Nucleus accumbens (tissue), 56 donors: Measurements from ENCODE around the gene SND1.
A peak's percentile ranks its signal among the peaks of the same experiment; 100 is the strongest.

ENCODE experiments used
- DNase-seq, 56 donors: peaks; one replicate each; lab custom pipeline; 2025; lab: John Stamatoyannopoulos, UW

SND1 gene

DNA sequence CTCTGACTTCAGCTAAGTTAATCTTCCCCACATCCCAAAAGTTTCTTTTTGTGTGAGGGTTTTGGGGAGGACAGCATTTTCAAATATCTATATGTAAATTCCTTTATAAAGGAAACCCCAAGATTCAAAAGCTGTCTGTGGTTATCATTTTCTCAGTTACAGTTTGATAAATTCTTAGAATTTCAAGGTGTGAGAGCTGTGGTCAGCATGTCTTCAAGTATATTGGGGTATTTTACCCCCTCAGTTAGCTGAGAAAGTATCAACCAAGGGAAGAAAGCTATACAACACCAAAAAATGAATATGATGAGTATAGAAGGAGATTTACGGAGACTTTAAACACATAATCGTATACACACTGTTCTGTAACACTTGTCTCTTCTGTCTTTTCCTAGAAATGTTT, 109.2 kb downstream of the SND1 start:
- no peak for DNase-seq

DNA sequence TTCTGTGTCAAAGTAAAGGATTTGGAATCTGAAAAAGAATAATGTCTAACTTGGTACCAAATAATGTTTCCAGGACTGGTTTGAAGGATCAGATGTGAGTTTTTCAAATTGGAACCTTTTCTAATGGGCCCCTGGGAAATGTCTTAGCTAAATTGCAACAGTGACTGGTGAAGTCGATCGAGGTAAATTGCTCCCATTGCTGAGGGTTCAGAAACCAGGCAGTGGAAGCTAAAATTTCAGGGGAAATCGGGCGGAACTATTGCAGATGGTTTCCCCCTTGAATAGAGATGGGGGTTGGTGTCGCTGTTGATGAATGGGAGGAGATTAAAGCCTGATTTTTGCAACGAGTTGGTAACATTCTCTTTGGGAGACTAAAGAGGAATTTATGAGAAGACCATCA, 112.7 kb downstream of the SND1 start:
- DNase-seq, result no peak

DNA sequence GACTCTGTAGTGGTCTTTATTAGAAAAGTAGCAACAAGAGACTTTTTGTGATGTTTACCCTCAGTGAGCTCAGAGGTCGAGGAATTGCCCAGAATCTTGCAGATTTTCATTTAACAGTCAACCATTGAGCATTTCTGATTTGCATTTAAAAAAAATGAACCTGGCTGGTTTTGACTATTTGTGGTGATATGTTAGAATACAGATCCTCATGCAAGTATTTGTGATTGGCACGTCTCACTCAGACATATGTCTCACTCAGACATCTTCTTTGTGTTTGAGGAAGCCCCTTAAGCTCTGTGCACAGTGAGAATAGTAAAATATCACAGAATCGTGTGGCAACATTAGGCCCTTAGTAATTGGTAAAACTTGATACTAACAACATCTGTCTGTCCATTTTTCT, 113.2 kb downstream of the SND1 start:
- no peak for DNase-seq

DNA sequence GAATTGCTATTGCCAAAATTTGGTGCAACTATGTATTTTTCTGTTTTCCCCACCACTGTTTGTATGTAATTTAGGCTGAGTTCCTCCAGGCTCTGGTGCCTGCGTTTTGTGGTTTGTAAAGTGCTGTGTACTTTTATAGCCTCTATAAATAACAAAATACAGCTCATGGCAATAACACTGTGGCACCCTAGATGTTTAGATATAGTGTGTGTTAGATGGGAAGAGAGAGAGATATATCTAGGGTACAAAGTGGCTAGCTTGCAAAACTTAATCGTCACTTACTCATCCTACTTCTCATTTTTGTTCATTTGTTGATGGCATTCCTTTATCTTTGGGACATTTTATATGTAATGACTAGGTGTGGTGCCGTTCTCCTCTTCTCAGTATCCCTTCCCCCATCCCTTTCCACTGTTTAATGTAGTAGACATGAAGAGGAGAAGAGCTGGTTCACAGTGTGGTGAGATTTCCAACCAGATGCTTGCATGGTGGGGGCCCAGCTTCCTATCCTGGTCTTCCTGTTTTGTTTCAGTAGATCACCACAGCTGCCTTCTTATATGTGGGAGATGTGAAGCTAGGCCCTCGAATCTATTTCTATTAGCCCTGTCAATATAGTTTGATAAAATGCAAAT, 115.0 kb downstream of the SND1 start:
- DNase-seq, result no peak

DNA sequence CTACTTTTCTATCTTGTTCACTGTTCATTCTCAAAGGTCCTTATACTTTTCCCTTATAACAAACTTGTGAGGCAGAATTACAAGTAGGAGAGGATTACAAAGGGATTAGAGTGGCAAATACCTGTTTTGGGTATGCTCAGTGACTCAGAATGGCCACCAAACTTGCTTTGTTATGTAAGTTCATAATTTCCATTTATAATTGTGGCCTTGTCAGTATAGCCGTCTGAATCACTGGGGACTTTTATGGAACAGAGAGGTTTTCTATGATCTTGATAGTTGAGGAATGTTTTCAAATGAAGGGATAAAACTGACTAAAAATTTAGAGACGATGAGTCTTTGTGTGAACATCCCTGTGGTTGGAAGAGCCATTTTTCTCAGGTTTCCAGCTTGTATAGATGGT, 116.2 kb downstream of the SND1 start:
- DNase-seq, result no peak

DNA sequence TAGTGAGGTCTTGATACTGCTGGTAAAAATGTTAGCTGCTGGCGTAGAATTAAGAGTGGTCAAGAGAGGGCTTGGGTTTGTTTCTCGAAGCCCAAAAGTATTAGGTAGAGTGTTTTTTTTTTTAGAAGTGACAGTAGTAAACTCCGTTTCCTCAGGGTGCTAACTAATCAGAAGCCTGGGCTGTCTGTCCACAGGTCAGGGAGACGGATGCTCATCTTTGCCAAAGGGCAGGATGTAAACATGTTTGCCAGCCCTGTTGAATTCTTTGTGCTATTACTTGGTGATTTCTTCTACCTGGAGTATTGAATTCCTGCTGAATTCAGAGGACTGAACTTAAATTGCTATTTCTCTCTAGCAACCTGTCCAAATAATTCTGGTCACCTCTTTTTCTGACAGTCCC, 117.1 kb downstream of the SND1 start:
- no peak for DNase-seq

DNA sequence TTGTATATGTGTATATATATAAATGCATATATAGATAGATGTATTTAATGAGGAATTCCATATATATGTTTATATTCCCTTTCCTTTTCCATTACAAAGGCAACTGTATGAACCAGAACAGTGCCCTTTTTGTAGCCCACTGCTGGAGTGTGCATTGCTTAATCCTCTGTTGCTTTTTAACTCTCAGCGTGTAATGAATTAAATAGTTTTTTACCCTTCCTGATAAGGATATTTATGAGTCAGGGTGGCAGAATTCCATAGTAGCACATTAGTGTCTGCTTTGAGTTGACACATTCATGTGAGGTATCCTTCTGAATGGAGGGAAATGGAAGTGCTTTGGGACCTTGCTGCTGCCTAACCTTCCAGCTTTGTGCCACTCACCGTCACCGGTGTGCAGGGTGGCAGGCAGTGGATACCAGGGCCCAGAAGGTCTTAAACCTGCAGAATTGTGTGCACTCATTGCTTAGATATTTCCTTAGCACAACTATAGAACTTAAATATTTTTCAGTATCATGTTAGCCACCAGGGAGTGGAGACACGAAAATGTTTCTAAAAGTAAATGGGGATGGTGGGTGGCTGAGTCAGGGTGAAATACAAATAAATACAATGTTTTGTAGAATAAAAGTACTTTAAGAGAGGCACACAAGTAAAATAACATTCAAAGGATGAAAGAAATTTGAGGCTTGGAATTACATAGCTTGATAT, 117.9 kb downstream of the SND1 start:
- DNase-seq, result no peak

DNA sequence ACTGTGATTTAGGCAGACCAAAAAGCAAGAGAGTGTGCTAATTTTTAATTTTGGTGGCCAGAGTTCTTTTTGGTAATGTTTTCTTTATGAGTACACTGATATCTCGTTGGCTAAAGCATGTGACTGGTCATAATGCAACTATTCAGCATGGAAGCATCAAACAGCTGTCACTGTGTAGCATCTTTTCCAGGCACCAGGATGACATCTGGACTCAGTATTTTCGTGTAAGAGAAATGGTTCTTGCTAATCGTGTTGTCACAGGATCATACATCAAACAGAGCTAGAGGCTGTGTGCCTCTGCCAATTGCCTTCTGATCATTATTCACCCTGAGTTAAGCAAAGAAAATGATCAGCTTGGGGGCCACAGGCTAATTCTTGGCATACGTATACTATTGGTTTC, 118.9 kb downstream of the SND1 start:
- no peak for DNase-seq

DNA sequence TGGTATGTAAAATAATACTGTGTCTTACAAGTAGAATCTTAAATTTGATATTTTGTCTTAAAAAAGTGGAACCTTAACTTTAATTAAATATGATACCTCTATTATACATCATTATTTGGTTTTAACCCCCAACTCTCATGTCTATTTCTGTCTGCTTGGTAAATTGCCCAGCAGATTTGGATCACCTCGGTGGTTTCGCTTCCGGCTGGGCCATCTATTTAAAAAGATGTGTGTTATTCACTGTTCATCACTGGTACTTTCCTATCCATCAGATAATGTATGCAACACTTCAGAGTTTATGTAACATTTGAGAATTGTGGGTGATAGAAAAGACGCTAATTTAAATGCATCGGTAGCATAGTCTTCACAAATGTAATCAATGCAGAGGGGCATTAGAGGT, 119.7 kb downstream of the SND1 start:
- DNase-seq, result no peak

DNA sequence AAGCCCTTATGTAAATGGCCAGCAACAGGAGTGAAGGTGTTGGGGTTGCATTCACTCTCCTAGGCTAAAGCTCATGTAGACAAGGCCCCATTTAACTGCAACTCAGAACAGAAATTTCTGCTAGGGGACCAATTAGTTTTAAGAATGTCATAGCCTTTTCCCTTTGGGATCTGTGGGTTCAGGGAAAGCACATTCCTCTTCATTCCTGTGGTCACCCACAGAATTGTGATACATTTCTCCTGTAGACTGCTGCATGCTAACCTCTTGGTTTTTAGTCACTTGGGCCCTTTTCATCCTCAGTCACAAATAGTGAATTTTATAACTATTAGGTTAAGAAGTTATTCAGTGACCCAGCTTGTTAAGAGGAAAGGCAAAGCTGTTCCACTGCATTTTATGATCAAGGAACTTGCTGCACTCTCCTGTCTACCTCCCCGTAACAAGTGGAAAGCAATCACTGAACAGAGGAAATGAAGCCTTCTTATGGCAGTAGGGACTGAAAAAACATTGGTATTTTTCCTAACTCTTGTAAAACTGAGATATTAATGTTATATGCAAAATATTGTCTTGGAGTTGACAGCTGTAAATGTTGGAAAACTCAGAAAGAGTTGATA, 124.9 kb downstream of the SND1 start:
- DNase-seq, result no peak

DNA sequence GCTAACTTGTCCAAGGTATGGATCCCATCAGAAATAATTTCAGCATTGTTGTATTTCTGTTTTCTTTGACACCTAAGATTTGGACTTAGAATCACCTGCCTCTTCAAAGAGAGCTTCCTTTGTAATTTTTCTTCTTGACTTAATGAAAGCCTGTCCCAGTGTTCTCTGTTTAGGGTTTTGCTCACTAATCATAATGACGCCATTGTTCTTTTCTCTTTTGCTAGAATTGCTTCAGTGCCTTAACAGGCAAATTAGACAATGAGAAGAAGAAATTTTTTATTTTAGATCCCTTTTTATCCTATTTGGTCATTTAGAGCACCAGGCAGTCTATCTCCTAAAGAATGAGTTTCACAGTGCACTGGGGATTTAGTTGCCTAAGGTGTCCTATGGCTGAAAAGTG, 128.5 kb downstream of the SND1 start:
- no peak for DNase-seq

DNA sequence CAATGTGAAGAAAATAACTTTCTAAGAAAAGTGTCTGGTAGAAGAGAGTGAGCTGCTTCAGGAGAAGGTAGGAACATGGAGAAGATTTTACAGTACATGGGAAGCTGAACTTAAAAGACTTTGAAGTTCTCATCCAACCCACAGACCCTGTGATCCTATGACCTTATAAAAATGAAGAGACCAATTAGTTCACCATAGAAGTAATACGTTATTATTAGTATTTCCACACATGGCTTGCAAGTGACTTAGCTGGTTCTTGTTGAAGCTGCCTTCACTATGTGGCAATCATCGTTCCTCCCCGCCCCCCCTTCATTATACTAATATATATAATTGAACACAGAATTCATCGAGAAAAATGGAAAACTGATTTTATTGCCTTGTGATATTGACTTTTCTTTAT, 129.1 kb downstream of the SND1 start:
- no peak for DNase-seq

DNA sequence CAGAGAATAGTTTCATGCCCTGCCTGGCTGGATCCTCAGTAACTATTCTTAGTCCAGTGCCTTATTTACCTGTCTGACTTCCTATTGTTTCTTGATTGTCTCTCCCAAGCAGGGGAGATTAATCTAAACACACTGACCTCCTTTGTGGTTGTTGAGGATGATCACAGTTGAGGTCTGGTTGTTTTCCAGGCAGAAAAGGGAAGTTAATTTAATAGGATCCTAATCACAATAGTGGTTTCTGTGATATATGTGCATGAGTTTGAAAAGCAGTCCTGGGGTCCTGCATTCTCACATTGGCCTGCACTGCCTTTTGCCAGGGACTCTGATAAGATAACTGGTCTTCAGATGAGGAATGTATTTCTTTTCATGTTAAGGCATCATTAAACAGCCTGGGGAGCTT, 130.1 kb downstream of the SND1 start:
- no peak for DNase-seq

DNA sequence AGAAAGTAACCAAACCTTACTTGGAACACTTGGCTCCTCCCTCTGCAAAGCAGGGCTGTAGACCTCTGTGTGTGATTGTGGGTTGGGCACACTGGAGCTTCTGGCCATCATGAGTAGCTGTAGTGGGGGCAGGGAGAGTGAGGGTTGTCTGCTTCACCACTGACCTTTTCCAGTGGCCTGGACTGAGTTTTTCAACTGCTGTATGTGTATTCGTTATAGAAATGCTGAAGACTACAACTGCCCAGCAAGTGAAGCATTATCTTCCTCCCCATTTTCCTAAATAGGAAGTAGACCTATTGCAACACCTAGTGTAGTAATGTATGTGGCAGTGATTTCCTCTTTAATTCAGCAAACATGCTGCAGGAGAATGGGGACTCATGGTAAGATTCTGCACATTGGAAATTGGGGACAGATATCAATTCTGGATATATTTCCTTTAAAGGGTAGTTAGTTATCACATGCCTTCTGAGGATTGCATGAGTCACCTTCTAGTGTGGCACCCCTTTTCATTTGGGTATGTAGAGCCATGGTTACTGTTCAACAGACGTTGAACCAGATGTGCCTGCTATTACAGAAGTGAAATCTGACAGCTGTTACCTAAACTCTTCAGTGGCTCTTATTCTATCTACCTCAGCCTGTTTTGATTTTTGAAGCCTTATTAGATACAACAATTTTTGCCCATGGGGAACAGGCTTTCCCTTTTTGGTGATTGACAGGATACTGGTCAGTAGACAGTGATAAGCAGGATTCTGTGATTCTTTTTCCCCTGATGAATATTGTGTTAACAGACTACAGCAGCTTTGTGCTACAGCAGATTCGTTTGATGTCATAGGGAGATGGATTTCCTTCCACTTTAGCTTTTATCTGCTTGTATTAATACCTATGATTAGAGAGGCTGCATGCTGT, 130.9 kb downstream of the SND1 start:
- no peak for DNase-seq

DNA sequence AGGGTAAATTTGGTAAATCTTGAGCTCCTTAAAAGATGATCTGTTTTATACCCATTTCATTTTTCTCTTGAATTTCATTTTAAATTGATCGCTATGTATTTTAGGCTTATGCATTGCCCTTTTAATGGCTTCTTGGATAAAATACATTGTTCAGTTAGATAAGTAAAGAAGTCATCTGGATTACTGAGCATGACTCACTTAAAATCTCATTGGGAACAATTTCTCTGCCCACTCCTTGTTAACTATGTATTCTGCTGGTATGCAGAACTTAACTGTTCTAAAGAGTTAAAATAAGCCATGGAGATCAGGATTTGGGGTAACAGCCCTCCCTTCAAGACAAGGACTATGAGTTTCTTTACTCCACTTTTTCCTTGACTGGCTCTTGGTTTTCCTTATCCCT, 134.2 kb downstream of the SND1 start:
- no peak for DNase-seq

DNA sequence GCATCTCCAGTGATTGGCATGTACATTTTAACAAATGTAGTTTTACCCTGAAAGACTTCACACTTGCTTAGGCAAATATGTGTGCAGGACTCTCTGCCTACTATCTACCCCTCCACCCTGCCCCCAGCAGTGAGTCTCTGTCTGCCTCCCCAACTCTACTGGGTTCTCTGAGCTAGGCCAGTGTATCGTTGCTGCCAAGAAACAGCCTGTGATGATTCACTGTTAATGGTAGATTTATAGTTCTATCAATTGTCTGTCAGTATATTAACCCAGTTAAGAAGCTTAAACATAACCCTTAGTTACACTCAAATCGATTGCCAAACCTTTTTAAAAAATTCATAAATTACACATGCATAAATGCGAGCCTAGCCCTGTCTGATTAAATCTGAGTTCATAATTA, 137.0 kb downstream of the SND1 start:
- DNase-seq, result no peak

DNA sequence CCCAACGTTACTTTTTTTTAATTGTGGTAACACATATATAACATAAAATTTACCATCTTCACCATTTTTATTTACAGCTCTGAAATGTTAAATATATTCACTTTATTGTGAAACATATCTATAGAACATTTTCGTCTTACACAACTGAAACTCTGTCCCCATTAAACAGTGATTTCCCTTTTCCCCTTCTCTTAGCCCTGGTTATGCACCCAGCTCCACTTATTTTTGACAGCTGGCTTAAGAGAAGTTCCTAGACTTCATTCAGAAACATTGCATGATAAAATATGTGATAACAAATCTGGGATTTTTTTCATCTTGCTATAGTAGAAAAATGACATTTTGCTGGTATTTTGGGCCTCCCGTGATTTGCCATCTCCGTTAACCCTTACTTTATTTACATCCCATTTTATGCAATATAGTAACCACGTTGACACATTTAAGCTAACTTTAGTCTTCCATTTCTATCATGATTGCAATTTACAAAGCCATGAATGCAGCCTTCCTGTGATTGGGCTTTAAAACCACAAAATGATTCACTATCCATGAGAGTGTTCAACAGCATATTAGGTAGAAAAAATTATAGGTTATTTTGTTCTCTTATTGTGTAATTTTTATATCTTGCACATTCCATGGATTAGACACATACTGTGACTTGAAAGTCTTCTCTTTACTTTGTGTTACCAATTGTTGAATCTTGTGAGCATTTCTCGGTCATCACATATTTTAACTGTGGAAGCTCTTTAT, 139.6 kb downstream of the SND1 start:
- DNase-seq, result no peak

DNA sequence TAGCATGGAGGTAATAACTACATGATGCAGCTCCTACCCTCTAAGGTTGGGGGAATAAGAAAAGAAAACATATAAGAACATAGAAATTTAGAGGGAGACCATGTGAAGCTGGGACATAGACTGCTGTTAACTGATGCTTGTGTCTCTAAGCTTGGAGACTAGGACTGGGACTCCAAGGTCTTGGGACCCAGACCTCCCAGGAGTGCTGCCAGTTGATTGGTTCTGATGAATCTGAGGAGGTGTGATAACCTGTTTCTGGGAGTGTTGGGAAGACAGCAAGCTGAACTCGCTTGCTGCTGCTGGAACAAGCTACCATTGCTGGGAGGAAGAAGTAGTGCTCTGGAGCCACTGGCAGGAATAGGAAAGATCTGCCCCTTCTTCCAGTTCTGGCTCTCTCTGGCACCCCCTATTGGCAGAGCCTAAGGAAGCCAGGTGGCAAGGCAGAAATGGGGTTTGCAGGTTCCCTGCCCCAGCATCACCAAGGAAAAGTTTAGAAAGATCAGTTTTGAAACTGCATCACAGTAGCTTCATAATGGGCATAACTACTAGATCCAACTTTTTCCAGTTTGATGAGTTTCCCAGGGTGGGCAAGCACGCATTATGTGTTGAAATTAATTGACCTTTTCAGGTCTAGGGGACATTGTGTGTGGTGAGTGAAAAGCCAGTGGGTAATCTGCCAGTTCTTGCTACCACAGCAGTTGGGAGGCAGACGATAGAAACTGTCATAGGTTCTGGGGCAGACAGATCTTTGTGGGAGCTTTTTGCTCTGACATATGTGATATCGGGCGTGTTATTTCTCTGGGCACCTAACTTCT, 140.7 kb downstream of the SND1 start:
- peak in 8 of 56 donors; percentile 1 to 36 (median 8) for DNase-seq

DNA sequence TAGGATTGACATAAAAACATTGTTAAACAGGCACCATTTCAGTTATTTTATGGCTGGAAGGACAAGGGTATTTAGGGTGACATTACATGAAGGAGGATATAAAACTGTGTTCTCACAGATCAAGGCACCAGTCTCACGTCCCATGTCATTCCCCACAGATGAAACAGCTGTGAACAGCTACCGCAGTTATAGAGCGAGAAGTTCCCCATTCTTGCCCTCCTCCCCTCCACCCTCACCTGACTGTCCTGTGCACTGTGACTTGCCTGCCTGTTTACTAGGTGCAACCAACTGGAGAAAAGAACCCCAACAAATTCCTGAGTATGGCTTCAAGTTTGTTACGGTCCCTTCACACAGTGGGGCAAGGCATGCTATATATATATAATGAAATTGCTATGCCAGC, 141.6 kb downstream of the SND1 start:
- DNase-seq, result no peak

DNA sequence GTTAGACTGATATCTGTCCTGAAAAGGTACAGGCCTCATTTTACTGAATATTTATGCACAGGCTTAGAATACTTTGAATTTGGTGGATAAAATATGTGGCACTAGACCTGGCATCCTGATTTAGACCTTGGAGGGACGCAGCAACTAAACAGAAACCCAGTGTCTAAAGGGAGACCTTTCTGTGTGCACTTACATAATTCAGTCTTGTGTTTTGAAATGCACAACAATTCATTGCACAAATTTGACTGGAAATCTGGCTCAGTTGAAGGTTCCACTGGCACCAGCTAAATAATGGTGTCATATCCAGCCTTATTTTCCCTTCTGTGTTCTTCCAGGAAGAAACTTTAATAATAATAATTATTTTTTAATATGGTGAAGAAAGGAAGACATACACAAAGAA, 142.1 kb downstream of the SND1 start:
- DNase-seq, result no peak
